ENCODE data around the gene CTNNBIP1.
A peak's percentile ranks its signal among the peaks of the same experiment; 100 is the strongest.
"Not testable (repeated sequence)": the region's sequence is repeated elsewhere in the genome, so short reads cannot be mapped to it uniquely, and the experiment has no call there.

Gene CTNNBIP1

DNA sequence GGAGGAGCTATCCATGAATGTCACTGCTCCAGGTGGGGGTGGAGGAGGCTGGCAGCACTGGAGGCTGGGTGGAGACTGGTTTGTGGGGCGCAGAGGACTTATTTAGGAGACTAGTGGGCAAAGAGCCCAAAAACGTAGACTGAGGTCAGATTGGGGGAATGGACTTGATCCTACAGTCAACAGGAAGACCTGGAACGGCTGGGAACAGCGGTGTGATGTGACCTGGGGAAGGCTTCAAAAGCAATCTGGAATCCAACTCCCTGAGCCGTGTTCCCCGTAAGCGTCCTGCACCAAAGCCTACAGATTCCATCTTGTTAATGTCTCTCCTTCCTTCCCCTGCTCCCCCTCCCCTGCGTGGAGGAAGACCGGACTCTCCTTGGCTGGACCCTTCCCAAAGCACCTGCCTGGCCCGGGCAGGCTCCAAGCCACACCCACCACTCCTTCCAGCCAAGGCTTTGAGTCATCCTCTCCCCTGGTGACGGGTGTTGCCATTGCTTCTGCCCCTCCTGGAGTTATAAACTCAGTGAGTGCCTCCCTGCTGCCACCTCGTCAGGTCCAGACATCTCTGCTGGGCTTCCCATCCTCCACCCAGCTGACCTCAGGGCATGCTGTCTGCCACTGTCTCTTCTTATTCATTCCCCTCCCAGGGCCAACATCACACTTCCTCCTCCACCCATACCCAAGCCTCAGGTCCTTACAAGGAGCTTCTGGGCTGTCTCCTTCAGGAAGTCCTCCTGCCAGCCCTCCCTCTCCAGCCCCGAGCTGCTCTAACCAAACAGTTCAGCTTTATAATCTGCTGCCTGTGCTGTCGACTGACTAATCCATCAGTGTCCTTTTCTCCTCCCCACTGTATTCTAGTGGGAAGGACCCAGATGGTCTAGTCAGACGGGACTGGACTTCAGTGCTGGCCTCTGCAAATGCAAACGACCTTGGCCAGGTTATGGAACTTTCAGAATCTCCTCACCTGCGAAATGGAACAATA, 84.7 kb downstream of the CTNNBIP1 start:
- DNase-seq: peak; percentile 45

GRCh38 chr1:9824702-9825089, 85.4 kb downstream of the CTNNBIP1 start:
- no peak for DNase-seq

- DNase-seq: peak; percentile 60
Observed at GRCh38 chr1:9823943-9824701, 85.9 kb downstream of the CTNNBIP1 start, which contains the start of gene CLSTN1. Gene CLSTN1 (minus strand): TSS chr1:9823965. CDS start chr1:9823733, 232 bp downstream.

DNA sequence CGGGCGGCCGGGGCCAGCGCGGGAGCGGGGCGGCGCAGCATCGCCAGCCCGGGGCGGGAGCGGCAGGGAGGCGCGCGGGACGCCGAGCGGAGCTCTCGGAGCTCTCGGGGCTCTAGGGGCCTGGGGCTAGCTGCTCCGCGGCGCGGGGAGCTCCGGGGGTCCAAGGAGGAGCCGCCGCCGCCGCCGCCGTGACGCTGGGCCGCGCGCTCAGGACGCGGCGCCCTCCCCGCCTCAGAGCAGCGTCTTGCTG, 86.5 kb downstream of the CTNNBIP1 start:
- no peak for DNase-seq

GRCh38 chr1:9822897-9823692, 87.0 kb downstream of the CTNNBIP1 start:
- no peak for DNase-seq

- DNase-seq: no peak
Observed at GRCh38 chr1:9822490-9822889, 87.6 kb downstream of the CTNNBIP1 start.

DNA sequence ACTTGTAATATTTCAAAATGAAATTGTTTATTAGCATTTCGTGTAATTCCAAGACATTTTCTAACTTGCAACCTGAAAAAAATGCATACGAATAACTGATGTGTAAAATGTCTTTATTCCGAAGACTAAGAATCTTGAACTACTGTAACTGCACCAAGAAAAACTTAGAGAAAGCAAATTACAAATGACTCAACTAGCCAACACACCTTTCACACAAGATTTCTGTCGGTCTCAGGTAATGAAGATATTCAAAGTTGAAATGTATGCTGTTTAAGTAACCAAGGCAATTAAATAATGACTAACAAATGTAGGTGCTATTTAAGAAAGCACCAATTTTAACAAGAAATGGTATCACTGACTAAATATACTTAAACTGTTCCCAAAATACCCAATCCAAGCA, 88.4 kb downstream of the CTNNBIP1 start:
- no peak for DNase-seq

DNA sequence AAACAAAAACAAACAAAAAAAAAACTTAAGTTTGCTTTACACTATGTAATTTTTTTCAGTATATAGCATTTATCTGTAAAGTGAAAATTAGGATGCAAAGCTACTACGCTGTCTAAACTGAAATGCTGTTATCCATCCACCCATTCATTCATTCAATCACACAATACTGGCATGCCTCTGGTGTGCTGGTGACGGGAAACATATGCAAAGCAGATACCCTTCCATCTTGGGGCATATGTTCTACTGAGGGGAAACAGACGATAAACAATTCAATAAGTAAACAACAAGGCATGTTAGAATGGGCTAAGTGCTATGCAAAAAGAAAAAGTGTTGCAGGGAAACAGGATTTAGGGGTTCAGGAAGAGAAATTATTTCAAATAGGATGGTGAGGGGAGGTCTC, 89.5 kb downstream of the CTNNBIP1 start:
- DNase-seq: no peak

GRCh38 chr1:9817734-9818133, 92.3 kb downstream of the CTNNBIP1 start:
- no peak for DNase-seq

DNA sequence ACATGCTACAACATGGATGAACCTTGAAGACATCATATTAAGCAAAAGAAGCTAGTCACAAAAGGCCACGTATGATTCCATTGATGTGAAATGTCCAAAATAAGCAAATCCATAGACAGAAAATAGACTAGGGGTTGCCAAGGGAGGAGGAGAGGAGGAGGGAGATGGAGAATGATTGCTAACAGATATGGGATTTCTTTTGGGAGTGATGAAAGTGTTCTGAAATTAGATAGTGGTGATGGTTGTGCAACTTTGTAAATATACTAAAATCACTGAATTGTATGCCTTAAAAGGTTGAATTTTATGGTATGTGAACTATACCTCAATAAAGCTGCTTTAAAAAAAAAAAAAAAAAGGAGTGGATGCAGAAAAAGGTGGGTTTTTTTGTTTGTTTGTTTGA, 93.9 kb downstream of the CTNNBIP1 start:
- no peak for DNase-seq

- DNase-seq: no peak
Observed at GRCh38 chr1:9815150-9815549, 94.9 kb downstream of the CTNNBIP1 start.

GRCh38 chr1:9814619-9815018, 95.5 kb downstream of the CTNNBIP1 start:
- no peak for DNase-seq

DNA sequence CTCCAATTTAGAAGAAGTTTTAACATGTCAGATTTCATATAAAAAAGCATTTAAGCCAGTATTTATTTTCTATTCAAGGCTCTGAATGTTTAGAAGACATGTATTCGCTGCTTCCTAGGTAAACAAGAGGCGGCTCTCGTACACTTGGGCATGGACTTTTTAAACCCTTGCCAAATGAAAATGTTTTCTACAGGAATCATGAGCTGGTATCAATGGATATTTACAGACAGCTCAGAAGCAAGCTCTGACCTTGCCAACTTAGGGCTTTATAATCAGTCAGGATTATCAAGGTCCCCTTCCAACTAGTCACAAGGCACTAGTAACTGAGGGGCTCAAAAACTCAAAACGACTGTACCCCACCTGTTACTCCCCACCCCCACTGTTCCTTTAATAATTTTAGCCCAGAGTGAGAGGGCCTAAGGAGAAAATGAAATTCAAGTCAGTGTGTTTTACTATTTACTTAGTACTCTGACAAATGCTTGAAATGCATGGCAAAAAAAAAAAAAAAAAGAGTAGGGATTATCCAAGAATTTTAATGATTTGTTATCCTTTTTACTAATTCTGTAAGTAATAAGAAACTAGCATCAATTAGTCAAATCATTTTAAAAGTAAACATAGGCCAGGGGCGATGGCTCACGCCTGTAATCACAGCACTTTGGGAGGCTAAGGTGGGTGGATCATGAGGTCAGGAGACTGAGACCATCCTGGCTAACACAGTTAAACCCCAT, 98.7 kb downstream of the CTNNBIP1 start:
- no peak for DNase-seq

GRCh38 chr1:9809100-9809510, 101.0 kb downstream of the CTNNBIP1 start:
- DNase-seq: no peak

DNA sequence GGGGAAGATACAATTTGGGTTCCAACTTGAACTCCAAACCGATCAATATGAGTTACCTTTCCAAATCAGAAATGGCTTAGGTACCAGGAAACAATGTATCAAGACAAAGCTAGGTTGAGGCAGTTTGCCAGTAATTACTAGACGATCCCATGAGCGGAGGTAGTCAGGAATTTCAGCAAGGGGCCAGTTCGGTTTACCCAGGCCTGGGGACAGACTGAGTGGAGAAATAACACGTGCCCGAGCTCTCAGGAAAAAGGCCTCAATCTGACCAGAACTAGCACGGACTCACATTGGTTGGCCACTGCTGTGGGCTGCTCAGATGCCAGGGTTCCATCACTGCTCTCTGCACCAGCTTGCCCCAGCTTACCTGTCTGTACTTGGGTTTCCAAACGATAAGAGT, 101.6 kb downstream of the CTNNBIP1 start:
- DNase-seq: no peak

DNA sequence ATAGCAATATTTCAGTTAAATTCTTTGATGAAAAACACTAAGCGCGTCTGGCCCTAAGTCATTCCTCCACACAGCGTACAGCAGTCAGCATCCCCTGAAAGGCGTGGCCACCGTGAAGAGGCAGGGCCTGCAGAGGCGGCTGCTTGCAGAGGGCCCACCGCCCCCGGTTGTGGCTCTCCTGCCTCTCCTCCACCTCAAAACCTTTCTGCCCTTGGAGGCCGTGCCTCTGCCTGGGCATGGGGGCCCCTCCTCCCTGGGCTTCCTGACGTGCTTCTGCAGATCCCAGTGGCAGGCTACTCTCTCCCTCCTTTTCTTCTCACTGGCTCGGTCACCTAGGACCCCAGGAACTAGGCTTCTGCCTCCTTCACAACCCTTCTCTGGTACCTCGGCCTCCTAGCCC, 102.5 kb downstream of the CTNNBIP1 start:
- DNase-seq: no peak

DNA sequence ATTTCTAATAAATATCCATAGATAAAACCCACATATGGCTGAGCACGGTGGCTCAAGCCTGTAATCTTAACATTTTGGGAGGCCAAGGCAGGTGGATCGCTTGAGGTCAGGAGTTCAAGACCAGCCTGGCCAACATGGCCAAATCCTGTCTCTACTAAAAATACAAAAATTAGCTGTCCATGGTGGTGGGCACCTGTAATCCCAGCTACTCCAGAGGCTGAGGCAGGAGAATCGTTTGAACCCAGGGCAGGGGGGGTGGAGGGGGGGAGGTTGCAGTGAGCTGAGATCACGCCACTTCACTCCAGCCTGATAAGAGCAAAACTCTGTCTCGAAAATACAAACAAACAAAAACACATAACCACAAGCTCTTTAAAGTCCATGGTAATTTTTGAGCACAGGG, 104.1 kb downstream of the CTNNBIP1 start:
- not testable (repeated sequence) for DNase-seq

GRCh38 chr1:9805006-9805508, 105.0 kb downstream of the CTNNBIP1 start:
- DNase-seq: no peak

DNA sequence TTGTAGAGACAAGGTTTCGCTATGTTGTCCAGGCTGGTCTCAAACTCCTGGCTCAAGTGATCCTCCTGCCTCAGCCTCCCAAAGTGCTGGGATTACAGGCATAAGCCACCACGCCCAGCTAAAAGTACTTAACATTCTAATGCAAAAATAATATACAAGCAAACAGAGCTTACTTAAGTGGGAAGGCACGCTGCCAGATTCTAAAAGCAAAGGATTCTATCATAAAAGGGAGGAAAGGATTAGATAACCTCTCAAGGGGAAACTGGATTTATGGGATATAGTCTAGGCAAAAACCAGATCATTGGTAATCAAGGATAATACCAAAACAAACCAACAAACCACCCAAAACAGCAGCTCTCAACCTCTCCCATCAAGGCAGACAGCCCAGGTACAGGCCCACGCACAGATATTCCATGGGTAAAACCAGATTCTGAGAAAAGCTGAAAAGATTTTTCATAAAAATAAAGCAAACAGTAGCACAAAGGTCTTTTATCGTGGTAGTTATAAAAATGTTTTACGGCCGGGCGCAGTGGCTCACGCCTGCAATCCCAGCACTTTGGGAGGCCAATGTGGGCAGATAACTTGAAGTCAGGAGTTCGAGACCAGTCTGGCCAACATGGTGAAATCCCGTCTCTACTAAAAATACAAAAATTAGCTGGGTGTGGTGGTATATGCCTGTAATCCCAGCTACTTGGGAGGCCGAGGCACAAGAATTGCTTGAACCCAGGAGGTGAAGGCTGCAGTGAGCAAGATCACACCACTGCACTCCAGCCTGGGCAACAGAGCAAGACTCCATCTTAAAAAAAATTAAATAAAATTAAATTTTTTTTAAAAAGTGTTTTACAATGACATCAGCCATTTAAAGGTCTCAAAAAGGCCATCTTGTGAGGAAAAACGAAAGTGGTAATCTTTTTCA, 106.8 kb downstream of the CTNNBIP1 start:
- DNase-seq: not testable (repeated sequence)

GRCh38 chr1:9801909-9802308, 108.2 kb downstream of the CTNNBIP1 start:
- DNase-seq: no peak

Data from NCI-H146 (cell line).